DMS114 treated with DMSO at 0.1 percent for 48 hours (cell line): Measurements from ENCODE around the gene SESTD1.

Experiments used
- DNase-seq: peaks from one replicate; lab custom pipeline; 2025; ENCODE audit not compliant: unreplicated experiment; lab: John Stamatoyannopoulos, UW

Gene SESTD1, protein sequence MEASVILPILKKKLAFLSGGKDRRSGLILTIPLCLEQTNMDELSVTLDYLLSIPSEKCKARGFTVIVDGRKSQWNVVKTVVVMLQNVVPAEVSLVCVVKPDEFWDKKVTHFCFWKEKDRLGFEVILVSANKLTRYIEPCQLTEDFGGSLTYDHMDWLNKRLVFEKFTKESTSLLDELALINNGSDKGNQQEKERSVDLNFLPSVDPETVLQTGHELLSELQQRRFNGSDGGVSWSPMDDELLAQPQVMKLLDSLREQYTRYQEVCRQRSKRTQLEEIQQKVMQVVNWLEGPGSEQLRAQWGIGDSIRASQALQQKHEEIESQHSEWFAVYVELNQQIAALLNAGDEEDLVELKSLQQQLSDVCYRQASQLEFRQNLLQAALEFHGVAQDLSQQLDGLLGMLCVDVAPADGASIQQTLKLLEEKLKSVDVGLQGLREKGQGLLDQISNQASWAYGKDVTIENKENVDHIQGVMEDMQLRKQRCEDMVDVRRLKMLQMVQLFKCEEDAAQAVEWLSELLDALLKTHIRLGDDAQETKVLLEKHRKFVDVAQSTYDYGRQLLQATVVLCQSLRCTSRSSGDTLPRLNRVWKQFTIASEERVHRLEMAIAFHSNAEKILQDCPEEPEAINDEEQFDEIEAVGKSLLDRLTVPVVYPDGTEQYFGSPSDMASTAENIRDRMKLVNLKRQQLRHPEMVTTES

DNA sequence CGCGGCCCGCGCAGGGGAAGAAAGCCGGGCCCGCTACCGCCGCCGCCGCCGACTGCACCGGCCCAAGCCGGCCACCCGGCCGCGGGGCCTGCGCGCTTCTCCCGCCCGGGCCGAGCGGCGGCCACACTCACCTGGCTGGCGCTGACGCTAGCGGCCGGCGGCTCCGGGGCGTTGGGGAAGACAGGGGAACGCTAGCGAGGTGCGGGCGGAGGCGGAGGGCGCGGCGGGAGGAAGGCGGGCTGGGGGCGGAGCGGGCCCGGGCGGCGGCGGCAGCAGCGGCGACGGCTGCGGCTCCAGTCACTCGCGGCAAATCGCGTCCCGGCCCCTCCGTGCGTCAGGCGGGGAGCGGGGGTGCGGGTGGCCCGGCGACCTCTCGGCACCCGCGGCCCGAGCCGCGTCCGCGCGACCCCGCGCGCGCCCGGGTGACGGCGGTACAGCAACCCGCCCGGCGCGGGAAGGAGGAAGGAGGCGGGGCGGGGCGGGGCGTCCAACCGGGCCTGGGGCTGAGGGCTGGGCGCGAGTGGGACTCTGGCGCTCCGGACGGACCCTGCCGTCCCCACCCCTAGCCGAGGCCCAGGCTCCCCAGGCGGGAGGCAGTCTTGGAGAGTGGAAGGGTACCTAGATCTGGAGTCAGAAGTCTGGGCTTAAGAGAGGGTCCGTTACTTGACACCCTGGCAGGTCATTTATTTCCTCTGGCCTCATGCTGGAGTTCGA lies at the start of gene SESTD1:
Gene SESTD1, minus strand, starts transcription at position 465 of the 714 bp plus-strand sequence. CDS start 72,991 bp downstream, outside the sequence.
- no peak for DNase-seq

DNA sequence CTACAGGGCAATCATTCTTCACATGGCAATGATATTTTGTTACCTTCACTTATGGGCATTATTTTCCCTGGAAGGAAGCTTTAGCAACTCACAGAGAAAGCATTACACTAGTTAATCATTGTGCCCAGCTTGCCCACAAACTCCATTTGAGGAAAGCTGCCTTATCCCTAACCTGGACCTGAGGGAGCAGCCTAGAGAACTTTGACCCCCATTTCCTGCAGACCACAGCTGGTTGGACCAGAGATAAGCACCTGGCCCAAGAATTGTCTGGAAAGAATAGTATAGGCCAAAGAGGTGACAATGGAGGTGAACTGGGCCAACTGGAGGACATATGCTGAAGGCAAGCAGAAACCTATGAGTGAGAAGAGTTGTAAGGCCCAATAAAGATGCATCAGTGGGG lies 48.4 kb upstream of the SESTD1 start:
- DNase-seq: no peak

DNA sequence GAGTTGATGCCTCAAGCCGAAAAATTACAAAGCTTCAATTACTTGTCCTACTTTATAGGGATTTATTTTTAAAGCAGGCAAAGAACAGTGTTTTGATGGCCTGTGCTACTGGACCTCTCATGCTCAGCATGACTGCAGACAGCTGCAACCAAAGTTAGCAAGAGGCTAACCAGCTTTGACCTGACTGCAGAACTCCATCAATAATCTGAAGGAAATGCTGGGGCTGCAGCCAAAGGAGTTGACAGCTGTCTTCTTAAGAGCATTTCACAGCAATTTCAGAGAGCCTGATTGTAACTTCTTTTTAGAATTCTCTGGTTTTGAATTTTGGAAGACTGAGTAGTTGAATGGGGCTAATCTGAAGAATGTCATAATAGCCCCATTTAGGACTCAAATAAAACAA lies 46.5 kb upstream of the SESTD1 start:
- no peak for DNase-seq

DNA sequence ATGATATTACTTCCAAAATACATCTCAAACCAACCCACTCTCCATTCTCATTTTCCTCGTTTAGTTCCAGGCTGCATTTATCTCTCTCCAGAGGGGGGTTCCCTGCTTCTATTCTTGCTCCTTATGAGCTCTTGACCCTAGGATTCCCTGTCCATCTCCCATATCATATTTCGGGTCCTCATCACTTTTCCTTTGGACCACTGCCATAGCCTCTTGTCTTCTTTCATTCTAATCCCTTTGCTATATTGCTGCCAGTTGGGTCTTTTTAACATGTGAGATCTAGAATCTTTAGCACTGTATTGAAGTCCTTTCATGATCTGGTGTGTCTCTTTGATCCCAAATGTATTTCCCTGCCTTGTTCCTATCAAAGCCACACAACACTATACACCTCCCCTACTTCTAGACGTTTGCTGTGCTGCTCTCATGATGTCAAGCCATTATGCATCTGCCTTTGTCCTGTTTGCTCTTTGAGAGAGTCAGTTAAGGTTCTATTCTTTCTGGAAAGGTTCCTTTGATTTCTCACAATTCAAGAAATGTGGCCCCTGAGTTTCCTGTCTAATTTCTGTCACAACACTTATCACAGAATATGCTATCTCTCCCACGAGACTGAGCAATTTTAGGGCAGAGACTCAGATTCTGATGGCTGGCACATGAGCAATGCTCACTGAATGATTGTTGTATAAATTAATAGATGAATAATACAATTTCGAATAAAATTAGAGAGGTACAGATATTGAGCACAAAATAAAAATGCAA lies 43.2 kb upstream of the SESTD1 start:
- DNase-seq: no peak

DNA sequence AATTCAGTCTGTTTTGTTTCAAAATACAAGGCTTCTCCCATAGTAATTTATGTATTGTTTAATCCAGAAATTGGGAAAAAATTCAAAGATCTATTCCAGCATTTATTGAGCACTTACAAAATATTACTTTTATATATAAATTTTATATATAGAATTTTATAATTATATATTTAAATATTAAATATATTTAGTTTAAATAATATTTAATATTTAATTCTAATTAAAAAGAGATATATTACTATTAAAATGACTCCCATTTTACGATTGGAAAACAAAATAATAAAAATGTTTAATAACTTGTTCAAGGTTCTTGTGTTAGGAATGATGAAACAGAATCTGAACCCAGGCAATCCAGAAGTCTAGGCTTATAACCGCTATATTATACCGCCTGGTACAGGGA lies 40.5 kb upstream of the SESTD1 start:
- no peak for DNase-seq

DNA sequence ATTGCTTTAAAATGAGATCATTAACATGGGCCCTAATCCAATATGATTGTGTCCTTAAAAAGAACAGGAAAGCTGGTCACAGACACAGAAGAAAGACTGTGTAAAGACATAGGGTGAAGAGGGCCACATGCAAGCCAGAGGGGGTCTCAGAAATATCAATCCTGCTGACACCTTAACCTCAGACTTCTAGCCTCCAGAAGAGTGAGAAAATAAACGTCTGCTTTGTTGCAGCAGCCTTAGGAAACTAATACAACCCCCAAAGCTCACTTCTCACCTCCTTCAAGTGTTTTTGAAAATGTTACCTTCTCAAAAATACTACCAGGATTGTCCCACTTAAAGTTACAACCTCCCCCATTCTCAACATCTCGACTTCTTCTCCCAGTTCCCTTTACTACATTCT lies 39.8 kb upstream of the SESTD1 start:
- no peak for DNase-seq

DNA sequence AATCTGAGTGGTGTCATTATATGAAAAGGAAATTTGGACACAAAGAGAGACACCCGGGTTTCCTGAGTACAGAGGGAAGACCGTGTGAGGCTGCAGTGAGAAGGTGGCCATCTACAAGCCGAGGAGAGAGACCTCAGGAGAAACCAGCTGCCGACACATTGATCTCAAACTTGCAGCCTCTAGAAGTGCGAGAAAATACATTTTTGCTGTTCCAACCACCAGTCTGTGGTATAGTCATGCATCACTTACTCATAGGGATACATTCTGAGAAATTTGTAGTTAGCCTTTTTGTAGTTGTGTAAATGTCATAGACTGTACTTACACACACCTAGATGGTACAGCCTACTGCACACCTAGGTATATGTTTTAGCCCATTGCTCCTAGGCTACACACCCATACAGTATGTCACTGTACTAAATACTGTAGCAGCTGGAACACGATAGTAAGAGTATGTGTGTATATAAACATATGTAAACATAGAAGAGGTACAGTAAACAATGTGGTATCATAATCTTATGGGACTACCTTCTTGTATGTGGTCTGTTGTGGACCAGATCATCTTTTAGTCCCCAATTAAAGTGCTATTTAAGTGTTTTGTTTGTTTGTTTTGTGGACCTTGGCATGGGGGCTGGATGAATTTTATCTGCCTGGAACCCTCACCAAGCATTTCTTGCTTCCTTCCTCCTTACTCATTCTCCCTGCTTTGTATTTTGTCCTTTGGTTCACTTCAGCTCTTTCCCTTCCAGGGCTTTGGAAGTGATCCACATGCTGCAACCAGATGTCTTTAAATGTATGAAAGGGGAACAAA lies 38.3 kb upstream of the SESTD1 start:
- no peak for DNase-seq

DNA sequence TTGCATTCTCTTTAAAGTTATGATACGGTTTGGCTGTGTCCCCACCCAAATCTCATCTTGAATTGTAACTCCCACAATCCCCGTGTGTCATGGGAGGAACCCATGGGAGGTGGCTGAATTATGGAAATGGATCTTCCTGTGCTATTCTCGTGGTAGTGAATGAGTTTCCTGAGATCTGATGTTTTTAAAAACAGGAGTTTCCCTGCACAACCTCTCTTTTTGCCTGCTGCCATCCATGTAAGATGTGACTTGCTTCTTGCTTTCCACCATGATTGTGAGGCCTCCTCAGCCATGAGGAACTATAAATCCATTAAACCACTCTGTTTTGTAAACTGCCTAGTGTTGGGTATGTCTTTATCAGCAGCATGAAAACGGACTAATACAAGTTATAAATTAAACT lies 37.5 kb upstream of the SESTD1 start:
- DNase-seq: no peak

DNA sequence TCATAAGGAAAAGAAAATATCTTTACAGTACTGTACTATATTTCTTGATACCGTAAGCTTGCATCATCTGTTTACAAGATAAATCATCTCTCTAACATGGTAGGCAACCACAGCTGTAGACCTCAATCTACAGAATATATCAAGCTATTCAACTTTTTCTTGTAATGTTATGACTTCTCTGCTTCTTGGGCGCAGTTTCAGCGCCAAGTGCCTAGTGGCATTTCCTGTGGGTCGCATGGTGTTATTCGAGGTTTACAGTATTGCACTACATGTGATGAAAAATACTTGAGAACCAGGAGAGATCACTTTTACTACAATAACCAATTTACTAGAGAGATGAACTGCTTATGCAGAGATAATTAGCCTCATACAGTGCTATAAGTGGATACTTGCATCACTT lies 34.0 kb upstream of the SESTD1 start:
- DNase-seq: no peak

DNA sequence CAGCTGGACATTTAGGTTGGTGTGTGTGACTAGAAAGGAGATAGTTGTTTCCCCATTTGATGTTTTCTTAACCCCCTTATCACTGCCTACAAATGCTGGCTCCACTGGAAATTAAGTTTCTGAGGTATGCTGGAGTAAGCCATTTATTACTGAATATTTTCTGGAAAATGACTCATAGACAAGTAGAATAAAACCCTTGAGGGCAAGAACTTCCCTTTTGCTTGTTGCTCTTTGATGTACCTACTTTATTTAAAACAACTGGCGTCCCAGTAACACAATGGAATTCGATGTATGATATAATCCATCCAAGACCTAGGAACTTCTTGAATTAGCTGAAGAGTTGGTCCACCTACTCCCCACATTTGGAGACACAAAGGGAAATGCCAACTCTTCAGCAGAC lies 33.3 kb upstream of the SESTD1 start:
- no peak for DNase-seq

DNA sequence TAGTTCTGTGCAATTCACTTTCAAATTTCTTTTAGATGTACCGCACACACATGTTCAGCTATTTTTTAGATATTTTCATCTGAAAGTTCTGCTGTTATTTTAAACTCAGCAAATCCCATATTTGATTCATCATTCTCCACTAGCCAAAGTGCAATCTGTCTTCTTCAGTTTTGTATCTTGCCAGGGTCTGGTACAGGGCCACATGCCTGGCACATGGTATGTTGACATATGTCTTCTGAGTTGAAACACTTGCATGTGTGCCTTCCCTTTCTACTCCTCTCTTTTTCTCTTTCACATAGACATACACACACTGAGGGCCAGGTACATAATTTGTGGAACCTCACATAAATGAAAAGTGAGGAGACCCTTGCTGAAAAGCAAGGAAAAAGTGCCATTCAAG lies 25.7 kb upstream of the SESTD1 start:
- DNase-seq: no peak

DNA sequence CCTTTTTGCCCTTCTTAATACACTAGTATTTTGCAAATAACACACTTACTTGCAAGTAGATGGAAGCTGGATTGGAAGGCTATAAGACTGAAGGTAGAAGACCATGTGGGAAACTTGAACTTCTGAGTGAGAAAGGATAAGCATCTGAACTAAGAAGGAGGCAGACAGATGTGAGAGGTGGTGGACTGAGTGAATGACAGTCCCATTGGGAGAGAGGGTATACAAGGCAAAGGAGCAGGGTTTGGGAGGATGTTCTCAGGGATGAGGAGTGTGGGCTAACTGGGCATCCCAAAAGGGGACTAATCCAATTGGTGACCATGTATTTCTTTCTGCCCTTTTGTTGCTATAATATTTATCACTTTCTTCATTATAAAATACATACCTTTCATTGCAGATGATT lies 20.4 kb upstream of the SESTD1 start:
- DNase-seq: no peak

DNA sequence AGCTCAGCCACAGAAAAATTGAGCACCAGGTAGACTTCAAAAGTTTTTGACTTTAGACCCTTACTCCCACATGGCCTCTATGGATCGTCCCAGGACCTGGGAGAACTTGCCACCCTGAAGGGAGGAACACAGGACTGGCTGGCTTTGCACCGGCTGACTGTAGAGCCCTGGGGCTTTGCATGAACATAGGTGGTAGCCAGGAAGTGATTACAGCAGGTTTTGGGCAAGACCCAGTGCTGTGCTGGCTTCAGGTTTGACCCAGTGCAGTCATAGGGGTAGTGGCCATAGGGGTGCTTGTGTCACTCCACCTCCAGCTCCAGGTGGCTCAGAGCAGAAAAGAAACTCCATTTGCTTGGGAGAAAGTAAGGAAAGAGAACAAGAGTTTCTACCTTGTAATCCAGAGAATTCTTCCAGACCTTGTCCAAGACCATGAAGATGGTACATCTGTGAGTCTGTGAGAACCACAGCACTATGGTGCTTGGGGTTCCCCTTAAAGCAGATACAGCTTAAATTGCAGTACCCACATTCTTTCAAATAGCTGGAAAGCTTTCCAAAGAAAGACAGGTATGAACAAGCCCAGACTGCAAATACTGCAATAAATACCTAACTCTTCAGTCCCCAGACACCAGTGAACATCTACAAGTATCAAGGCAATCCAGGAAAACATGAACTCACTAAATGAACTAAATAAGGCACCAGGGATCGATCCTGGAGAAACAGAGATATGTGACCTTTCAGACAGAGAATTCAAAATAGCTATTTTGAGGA lies 13.0 kb upstream of the SESTD1 start:
- DNase-seq: no peak

DNA sequence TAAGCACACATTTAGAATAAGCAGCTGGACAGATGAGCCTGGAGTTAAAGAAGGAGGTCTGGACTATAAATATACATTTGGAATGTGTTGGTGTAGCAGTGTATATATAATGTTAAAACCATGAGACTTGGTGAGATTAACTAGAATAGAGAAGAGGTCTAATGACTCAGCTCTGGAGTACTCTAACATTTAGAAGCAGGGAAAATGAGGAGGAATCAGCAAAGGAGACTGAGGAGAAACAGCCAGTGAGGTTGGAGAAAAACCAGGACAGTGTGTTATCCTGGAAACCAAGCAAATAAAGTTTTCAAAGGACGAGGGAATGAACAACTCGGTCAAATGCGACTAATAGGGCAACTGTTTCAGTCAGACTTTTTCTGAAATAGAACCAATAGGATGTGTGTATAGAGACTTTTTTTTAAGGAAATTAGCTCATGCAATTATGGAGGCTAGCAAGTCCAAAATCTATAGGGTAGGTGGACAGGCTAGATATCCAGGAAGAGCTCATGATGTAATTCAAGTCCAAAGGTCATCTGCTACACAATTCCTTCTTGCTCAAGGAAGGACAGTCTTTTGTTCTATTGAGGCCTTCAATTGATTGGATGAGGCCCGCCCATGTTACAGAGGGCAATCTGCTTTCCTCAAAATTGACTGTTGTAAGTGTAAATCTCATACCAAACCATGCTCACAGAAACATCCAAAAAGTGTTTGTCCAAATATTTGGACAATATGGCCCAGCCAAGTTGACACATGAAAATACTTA lies 10.8 kb upstream of the SESTD1 start:
- DNase-seq: no peak

DNA sequence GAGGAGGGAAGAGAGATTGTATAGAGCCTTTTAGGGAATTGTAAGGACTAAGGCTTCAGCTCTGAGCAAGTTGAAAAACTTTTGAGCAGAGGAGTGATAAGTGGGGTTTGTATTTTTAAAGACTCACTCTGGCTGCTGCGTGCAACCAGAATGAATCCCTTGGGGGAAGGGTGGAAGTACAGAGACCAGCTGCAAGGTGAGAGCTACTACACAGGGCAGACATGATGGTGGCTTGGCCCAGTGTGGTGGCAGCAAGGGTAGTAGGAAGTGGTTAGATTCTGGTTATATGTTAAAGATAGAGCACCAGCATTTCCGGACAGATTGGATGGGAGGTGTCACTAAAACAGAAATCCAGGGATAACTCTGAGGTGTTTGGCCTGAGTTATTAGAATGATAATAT lies 10.1 kb upstream of the SESTD1 start:
- DNase-seq: no peak

DNA sequence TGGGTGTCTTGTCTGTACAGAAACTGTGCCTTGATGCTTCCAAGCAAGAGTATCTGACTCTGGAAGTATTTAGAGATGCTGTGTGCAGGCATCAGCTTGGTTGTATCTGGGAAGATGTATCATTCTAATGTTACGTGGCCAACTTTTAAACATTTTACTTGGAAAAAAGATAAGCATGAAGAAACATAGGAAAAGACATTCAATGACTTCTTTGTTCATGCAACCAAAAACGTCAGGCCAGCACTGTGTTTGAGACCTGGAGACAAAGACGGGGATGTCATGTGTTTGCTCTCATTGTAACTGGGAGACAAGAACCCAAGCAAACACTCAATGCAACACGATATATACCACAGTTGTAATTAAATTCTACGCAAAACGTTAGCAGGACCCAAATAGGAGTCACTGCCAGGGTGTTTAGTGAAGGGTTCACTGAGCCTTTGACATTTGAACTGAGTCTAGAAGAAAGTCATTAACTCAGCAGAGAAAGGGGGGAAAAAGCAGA lies 8.9 kb upstream of the SESTD1 start:
- DNase-seq: no peak

DNA sequence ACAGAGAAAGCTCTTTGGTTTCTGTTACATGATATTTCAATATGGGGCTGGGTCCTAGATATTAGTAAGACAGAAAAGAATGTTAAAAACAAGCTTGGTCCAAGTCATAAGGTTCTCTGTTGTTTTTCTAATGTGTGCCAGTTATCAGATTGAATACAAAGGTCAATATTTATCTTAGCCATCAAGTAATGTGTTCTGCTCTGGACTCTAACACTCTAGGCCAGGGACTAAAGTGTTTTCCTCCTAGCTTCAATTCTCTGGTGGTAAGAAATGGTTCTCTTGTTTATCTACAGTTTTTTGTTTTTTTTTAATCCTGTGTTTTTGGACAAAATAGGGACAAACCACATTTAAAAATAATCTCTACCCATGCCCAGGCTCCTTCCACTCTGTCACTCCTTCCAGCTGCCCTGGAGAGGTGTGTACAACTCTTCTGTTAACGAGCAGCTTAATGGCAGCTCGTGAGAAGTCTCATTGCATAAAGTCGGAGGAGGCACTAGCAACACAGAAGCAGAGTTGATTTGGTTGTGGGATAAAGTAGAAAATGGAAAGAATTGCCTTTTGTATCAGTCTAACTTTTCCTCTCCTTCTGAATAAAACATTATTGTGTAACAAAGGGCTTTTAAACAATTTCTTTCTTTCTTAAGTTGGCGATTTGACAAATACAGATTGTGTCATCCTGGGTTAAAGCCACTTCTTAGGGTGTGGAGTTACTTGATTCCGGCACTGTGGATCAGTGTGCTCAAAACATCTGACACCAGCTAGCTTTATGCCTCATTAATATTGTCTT lies 8.0 kb upstream of the SESTD1 start:
- DNase-seq: no peak

DNA sequence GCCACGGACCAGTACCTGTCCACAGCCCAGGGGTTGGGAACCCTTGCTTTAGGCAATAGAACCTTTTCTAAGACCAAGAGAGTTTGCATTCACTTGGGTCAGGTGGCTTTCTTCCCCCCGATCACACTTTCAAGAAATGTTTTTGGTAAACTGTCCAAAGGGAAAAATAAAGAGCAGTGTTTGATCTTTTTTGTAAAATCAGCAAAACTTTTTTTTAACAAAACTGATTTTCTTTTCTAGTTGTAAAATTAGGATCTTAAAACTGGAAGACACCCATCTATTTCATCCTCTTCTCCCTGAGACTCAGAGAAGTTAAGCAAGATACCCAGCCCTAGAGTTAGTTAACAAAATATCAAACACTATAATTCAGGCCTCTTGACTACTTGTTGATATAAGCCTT lies 6.1 kb upstream of the SESTD1 start:
- no peak for DNase-seq
